M059J (cell line): ENCODE measurements around the gene CASQ1. TPM values are rescaled to one million over a fixed set of nuclear protein-coding genes. Genes with fewer than 3 reads are reported as not detected.

Source experiments
- DNase-seq: peaks from one replicate; pipeline ENCODE4 v3.0.0-alpha.2; 2012; ENCODE audit warnings: low read depth
- total RNA-seq: library from RNA; depleted of rRNA; stranded (reverse); fragments of >200 nt; shearing (Covaris generic); gene quantifications from 2 replicates; pipeline ENCODE4 v1.2.3, GENCODE V29; 2014; rRNA removed

CASQ1 gene
- total RNA-seq, 1 experiment from 2014 or later: not detected

- no peak for DNase-seq
Observed at GRCh38 chr1:160226623-160227022, 36.2 kb downstream of the CASQ1 start.

- no peak for DNase-seq
Observed at GRCh38 chr1:160227034-160227433, 36.7 kb downstream of the CASQ1 start.

GRCh38 chr1:160227561-160227960 is 37.2 kb downstream of the CASQ1 start:
- DNase-seq: no peak

- no peak for DNase-seq
Observed at GRCh38 chr1:160228431-160228830, 38.1 kb downstream of the CASQ1 start.

- no peak for DNase-seq
Observed at GRCh38 chr1:160232911-160233310, 42.5 kb downstream of the CASQ1 start.

GRCh38 chr1:160236806-160237205 is 46.4 kb downstream of the CASQ1 start:
- no peak for DNase-seq

GRCh38 chr1:160237558-160237957 is 47.2 kb downstream of the CASQ1 start:
- no peak for DNase-seq

- no peak for DNase-seq
Observed at GRCh38 chr1:160238408-160238807, 48.0 kb downstream of the CASQ1 start.

- DNase-seq: no peak
Observed at GRCh38 chr1:160239582-160240299, 49.4 kb downstream of the CASQ1 start.

GRCh38 chr1:160243767-160244166 is 53.4 kb downstream of the CASQ1 start:
- no peak for DNase-seq

- no peak for DNase-seq
Observed at GRCh38 chr1:160244209-160244608, 53.8 kb downstream of the CASQ1 start.

GRCh38 chr1:160245434-160245833 is 55.1 kb downstream of the CASQ1 start:
- DNase-seq: no peak

GRCh38 chr1:160247053-160247452 is 56.7 kb downstream of the CASQ1 start:
- no peak for DNase-seq

GRCh38 chr1:160251011-160251410 is 60.6 kb downstream of the CASQ1 start:
- no peak for DNase-seq

Other genes starting within 250 kb of the CASQ1 start
- gene IGSF9, start 245.0 kb upstream of the CASQ1 start, total RNA-seq: 0.25 and 0.32 TPM in 2 replicates
- gene SLAMF9, start 236.3 kb upstream of the CASQ1 start, total RNA-seq: not detected in 2 replicates
- 3.4 and 4.0 TPM in 2 replicates for gene PIGM, start 158.6 kb upstream of the CASQ1 start, total RNA-seq
- not detected in 2 replicates for gene KCNJ10, start 120.4 kb upstream of the CASQ1 start, total RNA-seq
- gene KCNJ9, start 109.0 kb upstream of the CASQ1 start, total RNA-seq: not detected in 2 replicates
- gene IGSF8, start 92.0 kb upstream of the CASQ1 start, total RNA-seq: 11.4 and 29.9 TPM in 2 replicates
- gene ATP1A2, start 74.8 kb upstream of the CASQ1 start, total RNA-seq: 0.05 TPM in 1 of 2 replicates, not detected in the other
- not detected in 2 replicates for gene ATP1A4, start 39.0 kb upstream of the CASQ1 start, total RNA-seq
- gene PEA15, start 14.8 kb downstream of the CASQ1 start, total RNA-seq: 217 and 240 TPM in 2 replicates
- 31.1 and 40.6 TPM in 2 replicates for gene DCAF8, start 72.0 kb downstream of the CASQ1 start, total RNA-seq
- 60.1 and 97.2 TPM in 2 replicates for gene PEX19, start 94.6 kb downstream of the CASQ1 start, total RNA-seq
- 144 and 227 TPM in 2 replicates for gene COPA, start 152.7 kb downstream of the CASQ1 start, total RNA-seq
- 91.8 and 135 TPM in 2 replicates for gene NCSTN, start 152.8 kb downstream of the CASQ1 start, total RNA-seq
- gene NHLH1, start 176.5 kb downstream of the CASQ1 start, total RNA-seq: not detected in 2 replicates
- 0.27 and 0.34 TPM in 2 replicates for gene VANGL2, start 210.0 kb downstream of the CASQ1 start, total RNA-seq